Activated naive CD8-positive, alpha-beta T cell treated with anti-CD3 and anti-CD28 coated beads for 36 hours (primary cell): Measurements from ENCODE around the gene MBNL2. TPM values are rescaled to one million over a fixed set of nuclear protein-coding genes. Genes with fewer than 3 reads are reported as not detected.

Experiments
- DNase-seq: peaks from one replicate; pipeline ENCODE4 v3.0.0; 2021
- H3K27ac Mint-ChIP-seq: one replicate; pipeline ENCODE4 v1.8.0; 2022; ENCODE audit warnings: mild to moderate bottlenecking, moderate library complexity, mixed read lengths
- H3K27me3 Mint-ChIP-seq: one replicate; pipeline ENCODE4 v1.8.0; 2022; ENCODE audit warnings: mild to moderate bottlenecking, mixed read lengths
- H3K36me3 Mint-ChIP-seq: one replicate; pipeline ENCODE4 v1.8.0; 2021; ENCODE audit warnings: mild to moderate bottlenecking, mixed read lengths
- H3K4me1 Mint-ChIP-seq: one replicate; pipeline ENCODE4 v1.8.0; 2021; ENCODE audit warnings: mixed read lengths
- H3K4me3 Mint-ChIP-seq: one replicate; pipeline ENCODE4 v1.8.0; 2022; ENCODE audit warnings: mild to moderate bottlenecking, moderate library complexity, mixed read lengths
- H3K9me3 Mint-ChIP-seq: one replicate; pipeline ENCODE4 v1.8.0; 2022; ENCODE audit warnings: mixed read lengths
- total RNA-seq, 2 experiments: library from RNA; stranded (reverse); gene quantifications; one replicate each; pipeline ENCODE4 v1.2.3, GENCODE V29; 2021

The MBNL2 gene
- total RNA-seq, 2 experiments from 2014 or later: 12.5 to 13.6 TPM

DNA sequence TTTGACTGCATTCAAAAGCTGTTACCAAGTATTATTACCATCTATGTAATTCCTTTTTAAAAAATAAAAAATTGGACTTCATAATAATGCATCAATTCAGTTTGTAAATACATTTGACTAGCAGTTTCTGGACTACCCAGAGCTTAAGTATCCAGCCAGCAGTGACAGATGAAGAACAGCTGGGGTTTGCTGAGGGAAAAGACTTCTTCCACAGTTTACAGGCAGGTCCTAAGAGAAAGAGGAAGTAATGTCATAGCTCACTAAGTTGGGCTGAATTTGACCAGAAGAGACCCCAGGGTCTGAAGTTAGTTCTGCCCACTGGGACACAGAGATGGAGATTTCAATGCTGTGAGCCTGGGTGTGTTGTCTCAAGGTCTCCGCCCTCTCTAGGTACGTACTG is 96.4 kb downstream of the MBNL2 start:
- Mint-ChIP-seq H3K4me1 (peaks cover 10% of the 10 kb centered on the region), H3K4me3 (no peak overlapping the region), H3K9me3 (no peaks in the 10 kb centered on the region), H3K27ac (no peak overlapping the region), H3K36me3 (peaks cover 10% of the 10 kb centered on the region), H3K27me3 (no peaks in the 10 kb centered on the region)
- no peak for DNase-seq

- H3K36me3 Mint-ChIP-seq: peaks cover 7% of the 10 kb centered on the region
- no peak overlapping the region for H3K4me3 Mint-ChIP-seq
- H3K27me3 Mint-ChIP-seq: no peaks in the 10 kb centered on the region
- DNase-seq: no peak
- H3K27ac Mint-ChIP-seq: no peak overlapping the region
- H3K4me1 Mint-ChIP-seq: peaks cover 7% of the 10 kb centered on the region
- no peaks in the 10 kb centered on the region for H3K9me3 Mint-ChIP-seq
Observed at GRCh38 chr13:97319113-97319720, 97.1 kb downstream of the MBNL2 start.

- Mint-ChIP-seq H3K4me1 (peaks cover 6% of the 10 kb centered on the region), H3K27ac (no peak overlapping the region), H3K27me3 (no peaks in the 10 kb centered on the region), H3K9me3 (no peaks in the 10 kb centered on the region), H3K4me3 (no peak overlapping the region), H3K36me3 (peaks cover 3% of the 10 kb centered on the region)
- no peak for DNase-seq
Observed at GRCh38 chr13:97321101-97321500, 99.0 kb downstream of the MBNL2 start.

DNA sequence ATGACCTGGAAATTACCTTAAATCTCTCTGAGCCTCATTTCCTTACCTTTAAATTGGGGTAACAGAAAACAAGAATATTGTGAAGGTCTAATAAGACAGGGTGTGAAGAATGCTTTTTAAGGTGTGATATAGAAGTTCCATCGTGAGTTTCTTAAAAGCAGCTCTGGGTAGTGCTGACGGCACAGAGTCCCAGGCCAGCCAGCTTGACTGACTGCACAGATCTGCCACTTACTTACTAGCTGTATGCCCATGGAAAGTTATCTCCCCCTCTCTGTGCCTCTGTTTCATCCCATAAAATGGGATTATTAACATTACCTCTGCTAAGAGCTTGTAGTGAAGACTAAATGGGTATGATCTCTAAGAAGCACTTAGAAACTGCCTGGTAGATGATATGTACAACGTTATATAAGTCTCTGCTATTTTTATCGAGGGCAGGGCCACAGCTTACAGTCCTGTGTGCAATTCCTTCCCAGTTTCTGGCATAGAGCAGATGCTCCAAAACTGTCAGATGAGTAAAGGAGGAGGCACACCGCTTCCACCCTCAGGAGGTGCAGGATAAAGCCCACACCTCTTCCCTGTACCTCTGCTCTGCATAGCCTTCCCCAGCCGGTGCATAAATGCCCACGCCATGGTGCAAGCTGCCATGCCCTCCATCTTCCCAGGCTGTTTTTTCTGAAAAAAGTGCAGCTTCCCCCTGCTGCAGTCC is 99.6 kb downstream of the MBNL2 start:
- no peak overlapping the region for H3K4me3 Mint-ChIP-seq
- peaks cover 2% of the 10 kb centered on the region for H3K36me3 Mint-ChIP-seq
- H3K27me3 Mint-ChIP-seq: no peaks in the 10 kb centered on the region
- no peak overlapping the region for H3K27ac Mint-ChIP-seq
- no peaks in the 10 kb centered on the region for H3K9me3 Mint-ChIP-seq
- no peak for DNase-seq
- H3K4me1 Mint-ChIP-seq: peaks cover 4% of the 10 kb centered on the region

DNA sequence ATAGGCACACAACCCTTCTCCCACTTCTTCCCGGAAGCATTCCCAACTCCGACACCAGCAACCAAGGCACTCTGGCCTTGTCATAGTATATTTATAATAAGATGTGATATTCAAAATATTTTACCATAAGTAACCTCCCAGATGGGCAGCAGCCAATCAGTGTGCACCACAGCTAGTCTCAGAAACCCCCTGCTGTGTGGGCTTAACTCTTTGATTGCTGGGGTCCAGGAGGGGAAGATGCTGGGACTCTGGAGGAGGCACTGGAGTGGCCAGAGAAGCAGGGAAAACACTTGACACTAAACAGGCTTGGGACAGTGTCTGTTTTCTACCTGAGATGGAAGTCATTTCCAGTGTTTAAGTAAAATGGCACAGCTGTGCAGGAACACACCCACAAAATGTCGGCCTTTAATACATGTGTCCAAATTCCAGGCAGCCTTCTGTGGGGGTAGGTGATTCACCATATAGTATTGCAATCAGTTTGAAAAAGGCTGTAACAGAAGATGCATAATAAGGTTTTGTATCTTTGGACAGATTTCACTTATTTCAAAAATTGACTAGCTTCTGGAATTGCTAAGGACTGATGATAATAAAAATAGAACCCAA is 100.7 kb downstream of the MBNL2 start:
- Mint-ChIP-seq H3K36me3 (peaks cover 2% of the 10 kb centered on the region), H3K27ac (no peak overlapping the region), H3K9me3 (no peaks in the 10 kb centered on the region), H3K4me3 (no peak overlapping the region), H3K27me3 (no peaks in the 10 kb centered on the region), H3K4me1 (peaks cover 9% of the 10 kb centered on the region)
- no peak for DNase-seq

DNA sequence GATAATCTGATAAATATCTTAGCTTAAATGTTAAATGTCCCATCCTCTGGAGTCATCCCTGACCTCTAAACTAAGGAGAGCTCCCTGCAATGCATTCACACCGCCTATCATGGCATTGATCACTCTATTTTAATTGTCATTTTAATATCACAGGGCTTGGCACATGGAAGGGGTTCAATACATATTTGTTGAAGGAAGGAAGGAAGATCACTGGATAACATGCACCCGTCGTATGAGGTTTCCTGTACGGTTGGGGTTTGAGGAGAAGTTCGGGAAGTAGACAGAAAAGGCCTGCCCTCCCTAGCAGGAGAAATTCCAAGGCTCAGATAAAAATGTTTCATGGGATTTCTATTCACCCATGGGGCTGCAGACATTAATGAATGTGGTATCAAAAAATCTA is 102.0 kb downstream of the MBNL2 start:
- Mint-ChIP-seq H3K9me3 (no peaks in the 10 kb centered on the region), H3K36me3 (peaks cover 2% of the 10 kb centered on the region), H3K27ac (no peak overlapping the region), H3K27me3 (no peaks in the 10 kb centered on the region), H3K4me3 (no peak overlapping the region), H3K4me1 (peaks cover 9% of the 10 kb centered on the region)
- DNase-seq: no peak

DNA sequence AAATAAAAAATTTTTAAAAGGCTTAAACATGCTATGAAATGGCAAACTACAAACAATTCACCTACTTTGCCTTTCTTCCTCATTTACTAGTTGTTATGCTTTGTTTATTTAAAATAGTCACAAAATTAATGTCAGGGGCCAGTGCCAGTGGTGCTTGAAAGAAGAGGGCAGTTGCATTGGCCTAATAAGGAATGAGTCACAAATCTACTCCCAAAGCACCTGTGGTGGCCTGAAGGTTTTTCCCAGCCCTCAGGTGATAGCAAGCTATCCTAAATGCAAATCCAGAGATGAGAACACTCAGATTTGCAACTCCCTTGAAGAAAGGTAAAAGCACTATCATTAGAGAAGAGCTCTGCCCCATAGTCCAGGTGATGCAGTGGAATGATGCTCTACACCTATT is 103.6 kb downstream of the MBNL2 start:
- H3K4me3 Mint-ChIP-seq: no peak overlapping the region
- H3K36me3 Mint-ChIP-seq: peaks cover 2% of the 10 kb centered on the region
- no peaks in the 10 kb centered on the region for H3K27me3 Mint-ChIP-seq
- no peak overlapping the region for H3K27ac Mint-ChIP-seq
- peaks cover 6% of the 10 kb centered on the region for H3K4me1 Mint-ChIP-seq
- DNase-seq: no peak
- H3K9me3 Mint-ChIP-seq: no peaks in the 10 kb centered on the region

GRCh38 chr13:97327086-97327485 is 105.0 kb downstream of the MBNL2 start:
- H3K27ac Mint-ChIP-seq: peak overlapping the region; percentile 42
- peaks cover 2% of the 10 kb centered on the region for H3K36me3 Mint-ChIP-seq
- H3K9me3 Mint-ChIP-seq: no peaks in the 10 kb centered on the region
- H3K27me3 Mint-ChIP-seq: no peaks in the 10 kb centered on the region
- H3K4me1 Mint-ChIP-seq: peaks cover 6% of the 10 kb centered on the region
- H3K4me3 Mint-ChIP-seq: no peak overlapping the region
- DNase-seq: no peak

DNA sequence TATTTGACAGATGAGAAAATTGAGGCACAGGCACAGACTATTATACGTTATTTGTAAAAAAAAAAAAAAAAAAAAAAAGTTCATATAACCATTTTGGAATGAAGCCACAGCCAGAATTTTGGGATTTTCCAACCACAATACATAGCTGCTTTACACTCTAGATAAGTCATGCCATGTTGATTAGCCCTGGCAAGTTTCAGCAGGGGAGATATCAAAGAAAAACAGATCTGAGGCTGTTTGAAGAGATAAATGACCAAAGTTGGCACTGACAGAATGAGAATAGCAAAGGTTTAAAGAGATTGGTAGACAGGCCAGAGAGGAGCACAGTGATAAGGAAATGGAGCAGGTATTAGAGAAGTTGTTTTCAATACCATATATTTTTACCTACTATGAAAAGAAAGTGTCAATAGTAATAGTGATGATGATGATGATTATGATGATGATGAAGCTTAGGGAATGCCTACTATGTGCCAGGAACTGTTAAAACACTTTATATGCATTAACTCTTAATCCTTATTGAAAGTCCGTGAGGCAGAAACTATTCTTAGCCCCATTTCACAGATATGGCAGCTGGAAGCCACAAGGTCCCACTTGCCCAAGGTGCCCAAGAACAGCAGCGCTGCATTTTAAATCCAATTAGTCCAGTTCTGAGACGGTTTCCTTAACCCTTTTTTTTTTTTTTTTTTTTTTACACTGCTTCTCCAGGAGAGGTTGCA is 105.5 kb downstream of the MBNL2 start:
- Mint-ChIP-seq H3K4me3 (no peak overlapping the region), H3K27me3 (no peaks in the 10 kb centered on the region), H3K36me3 (peaks cover 2% of the 10 kb centered on the region), H3K9me3 (no peaks in the 10 kb centered on the region), H3K4me1 (peaks cover 6% of the 10 kb centered on the region), H3K27ac (no peak overlapping the region)
- DNase-seq: no peak

GRCh38 chr13:97328222-97328790 is 106.2 kb downstream of the MBNL2 start:
- Mint-ChIP-seq H3K27me3 (no peaks in the 10 kb centered on the region), H3K36me3 (peaks cover 2% of the 10 kb centered on the region), H3K27ac (no peak overlapping the region), H3K4me3 (no peak overlapping the region), H3K4me1 (peaks cover 6% of the 10 kb centered on the region), H3K9me3 (no peaks in the 10 kb centered on the region)
- DNase-seq: no peak

- H3K4me1 Mint-ChIP-seq: peaks cover 6% of the 10 kb centered on the region
- H3K9me3 Mint-ChIP-seq: no peaks in the 10 kb centered on the region
- H3K4me3 Mint-ChIP-seq: no peak overlapping the region
- no peaks in the 10 kb centered on the region for H3K27me3 Mint-ChIP-seq
- peaks cover 2% of the 10 kb centered on the region for H3K36me3 Mint-ChIP-seq
- no peak for DNase-seq
- no peak overlapping the region for H3K27ac Mint-ChIP-seq
Observed at GRCh38 chr13:97329331-97329730, 107.2 kb downstream of the MBNL2 start.

- H3K4me3 Mint-ChIP-seq: no peak overlapping the region
- peaks cover 4% of the 10 kb centered on the region for H3K4me1 Mint-ChIP-seq
- H3K27ac Mint-ChIP-seq: no peak overlapping the region
- no peak for DNase-seq
- no peaks in the 10 kb centered on the region for H3K27me3 Mint-ChIP-seq
- H3K36me3 Mint-ChIP-seq: peaks cover 2% of the 10 kb centered on the region
- no peaks in the 10 kb centered on the region for H3K9me3 Mint-ChIP-seq
Observed at GRCh38 chr13:97330448-97330847, 108.3 kb downstream of the MBNL2 start.

DNA sequence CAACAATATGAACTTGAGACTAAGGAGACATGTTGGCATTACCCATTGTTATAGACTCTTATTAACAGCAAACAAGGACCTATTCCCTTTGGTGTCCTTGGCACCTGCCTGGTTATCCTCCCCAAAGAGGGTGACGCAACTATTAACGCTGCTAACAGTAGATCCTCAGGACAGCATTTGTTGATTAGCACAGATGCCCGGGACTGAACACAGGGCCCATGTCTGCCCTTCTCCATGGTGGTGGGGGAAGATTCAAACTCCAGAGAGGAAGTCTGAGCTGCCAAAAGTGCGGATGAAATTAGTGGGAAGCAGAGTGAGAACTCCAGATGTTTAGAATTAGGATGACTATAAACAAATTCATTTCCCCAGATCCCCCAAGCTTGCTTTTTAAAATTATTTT is 110.6 kb downstream of the MBNL2 start:
- no peaks in the 10 kb centered on the region for H3K9me3 Mint-ChIP-seq
- no peak overlapping the region for H3K4me3 Mint-ChIP-seq
- DNase-seq: no peak
- H3K27me3 Mint-ChIP-seq: no peaks in the 10 kb centered on the region
- no peak overlapping the region for H3K27ac Mint-ChIP-seq
- H3K4me1 Mint-ChIP-seq: no peaks in the 10 kb centered on the region
- peaks cover 6% of the 10 kb centered on the region for H3K36me3 Mint-ChIP-seq

- no peaks in the 10 kb centered on the region for H3K4me1 Mint-ChIP-seq
Observed at GRCh38 chr13:97333983-97334382, 111.8 kb downstream of the MBNL2 start.

GRCh38 chr13:97334690-97335089 is 112.6 kb downstream of the MBNL2 start:
- Mint-ChIP-seq H3K4me1 (no peaks in the 10 kb centered on the region), H3K9me3 (no peaks in the 10 kb centered on the region), H3K36me3 (peaks cover 5% of the 10 kb centered on the region), H3K27ac (no peak overlapping the region), H3K4me3 (no peak overlapping the region), H3K27me3 (no peaks in the 10 kb centered on the region)
- no peak for DNase-seq

More at GRCh38 chr13:97333983-97334382, 111.8 kb downstream of the MBNL2 start:
- no peak for DNase-seq
- Mint-ChIP-seq H3K27me3 (no peaks in the 10 kb centered on the region), H3K27ac (no peak overlapping the region), H3K4me3 (no peak overlapping the region), H3K36me3 (peaks cover 6% of the 10 kb centered on the region), H3K9me3 (no peaks in the 10 kb centered on the region)
